ENCODE results near the gene SLPI. TPM values are rescaled to one million over a fixed set of nuclear protein-coding genes. Genes with fewer than 3 reads are reported as not detected.

The SLPI gene
- total and polyA plus RNA-seq, 10 donors: 2.9 to 26.9 (median 8.7) TPM

GRCh38 chr20:45230631-45231030 lies 23.7 kb downstream of the SLPI start:
- intact Hi-C loops (cut with DNase I; ENCODE audit: low total_unique reads): no loop called here
- no peaks in the 10 kb centered on the region for H3K36me3 ChIP-seq
- no peaks in the 10 kb centered on the region for H3K4me1 ChIP-seq
- H3K9me3 ChIP-seq: peaks cover 0 to 18% (median 12%) of the 10 kb centered on the region in 8 donors
- no peak overlapping the region for H3K4me3 ChIP-seq
- TF ChIP-seq POLR2A (IDR thresholded peaks at IDR 0.05) (no peak), CTCF (IDR thresholded peaks at IDR 0.05 in 8 of 11, conservative IDR thresholded peaks at IDR 0.05 in 3 of 11) (no peak), POLR2AphosphoS5 (IDR thresholded peaks at IDR 0.05) (no peak)
- H3K27ac ChIP-seq: no peak overlapping the region
- 56 to 71% (median 64%) methylated on average over 9 of the region's 9 CpGs for WGBS, 5 donors
- peaks cover 0 to 55% (median 6%) of the 10 kb centered on the region in 7 donors for H3K27me3 ChIP-seq (replicated peaks in 1 of 7)
- DNase-seq: no peak

- Histone ChIP-seq H3K9me3 (peaks cover 0 to 6% (median 1%) of the 10 kb centered on the region in 8 donors), H3K27ac (no peak overlapping the region), H3K4me1 (no peaks in the 10 kb centered on the region), H3K36me3 (no peaks in the 10 kb centered on the region), H3K4me3 (no peak overlapping the region), H3K27me3 (replicated peaks in 1 of 7) (peaks cover 0 to 47% (median 0%) of the 10 kb centered on the region in 7 donors)
- 60 to 72% (median 64%) methylated on average over 11 to 18 of the region's 18 CpGs for WGBS, 5 donors
- intact Hi-C loops (cut with DNase I; ENCODE audit: low total_unique reads): no loop called here
- TF ChIP-seq CTCF (IDR thresholded peaks at IDR 0.05 in 8 of 11, conservative IDR thresholded peaks at IDR 0.05 in 3 of 11) (peak in 7 of 11 experiments; percentile 16 to 61 (median 45)), POLR2AphosphoS5 (IDR thresholded peaks at IDR 0.05) (no peak)
- DNase-seq: peak; percentile 84
Observed at GRCh38 chr20:45229264-45230056, 24.9 kb downstream of the SLPI start.

GRCh38 chr20:45226287-45226686 lies 28.1 kb downstream of the SLPI start:
- Histone ChIP-seq H3K4me3 (no peak overlapping the region), H3K27me3 (replicated peaks in 1 of 7) (peaks cover 0 to 65% (median 0%) of the 10 kb centered on the region in 7 donors), H3K27ac (no peak overlapping the region), H3K4me1 (no peaks in the 10 kb centered on the region), H3K9me3 (no peaks in the 10 kb centered on the region), H3K36me3 (no peaks in the 10 kb centered on the region)
- TF ChIP-seq POLR2AphosphoS5 (IDR thresholded peaks at IDR 0.05) (no peak), CTCF (IDR thresholded peaks at IDR 0.05 in 8 of 11, conservative IDR thresholded peaks at IDR 0.05 in 3 of 11) (no peak), POLR2A (IDR thresholded peaks at IDR 0.05) (no peak)
- 77 to 84% (median 81%) methylated on average over 1 of the region's 1 CpG for WGBS, 5 donors
- intact Hi-C loops (cut with DNase I; ENCODE audit: low total_unique reads): no loop called here
- no peak for DNase-seq

GRCh38 chr20:45223136-45223535 lies 31.2 kb downstream of the SLPI start:
- Histone ChIP-seq H3K27me3 (replicated peaks in 1 of 7) (peaks cover 0 to 52% (median 1%) of the 10 kb centered on the region in 7 donors), H3K4me3 (no peak overlapping the region), H3K36me3 (no peaks in the 10 kb centered on the region), H3K27ac (no peak overlapping the region), H3K4me1 (no peaks in the 10 kb centered on the region), H3K9me3 (no peaks in the 10 kb centered on the region)
- TF ChIP-seq CTCF (IDR thresholded peaks at IDR 0.05 in 8 of 11, conservative IDR thresholded peaks at IDR 0.05 in 3 of 11) (no peak), POLR2A (IDR thresholded peaks at IDR 0.05) (no peak), POLR2AphosphoS5 (IDR thresholded peaks at IDR 0.05) (no peak)
- no peak for DNase-seq
- intact Hi-C loops (cut with DNase I; ENCODE audit: low total_unique reads): no loop called here

All from spleen (tissue), 11 donors.